AG09309 (cell line): ENCODE data around the gene BAG2.

ENCODE experiments used
- DNase-seq: peaks from one replicate; pipeline ENCODE4 v3.0.0-alpha.2; 2010; ENCODE audit warnings: low read depth
- H3K4me3 ChIP-seq: 2 replicates; pipeline ENCODE4 v1.5.1; 2011; ENCODE audit warnings: mild to moderate bottlenecking, low read depth, low read length, moderate library complexity; ENCODE audit not compliant: control insufficient read depth
- CTCF ChIP-seq: IDR thresholded peaks from 2 replicates; pipeline ENCODE4 v1.5.1; 2011; ENCODE audit warnings: mild to moderate bottlenecking, low read depth, low read length, inconsistent platforms; ENCODE audit not compliant: insufficient read depth, control insufficient read depth; ENCODE audit errors: missing control alignments

The BAG2 gene

GRCh38 chr6:57147955-57148858 lies 23.9 kb upstream of the BAG2 start:
- H3K4me3 ChIP-seq = no peak overlapping the region
- TF ChIP-seq CTCF = no peak
- DNase-seq = no peak

GRCh38 chr6:57158658-57159057 lies 13.5 kb upstream of the BAG2 start:
- DNase-seq = no peak
- no peak for TF ChIP-seq CTCF
- H3K4me3 ChIP-seq = no peak overlapping the region

- no peak for DNase-seq
- no peak overlapping the region for H3K4me3 ChIP-seq
- TF ChIP-seq CTCF = no peak
Measured at GRCh38 chr6:57159127-57159526, 13.0 kb upstream of the BAG2 start.

GRCh38 chr6:57162028-57162427 lies 10.1 kb upstream of the BAG2 start:
- DNase-seq = no peak
- no peak for TF ChIP-seq CTCF
- no peak overlapping the region for H3K4me3 ChIP-seq

GRCh38 chr6:57162516-57162915 lies 9.6 kb upstream of the BAG2 start:
- no peak for DNase-seq
- TF ChIP-seq CTCF = no peak
- no peak overlapping the region for H3K4me3 ChIP-seq

- TF ChIP-seq CTCF = no peak
- DNase-seq = no peak
- no peak overlapping the region for H3K4me3 ChIP-seq
Measured at GRCh38 chr6:57163956-57164355, 8.2 kb upstream of the BAG2 start.
